ENCODE measurements around the gene ACO2.

GRCh38 chr22:41500303-41500702 lies 31.4 kb downstream of the ACO2 start:
- TF ChIP-seq POLR2A (IDR thresholded peaks at IDR 0.05; ENCODE audit: low read length) (no peak), GATA1 (IDR thresholded peaks at IDR 0.05; ENCODE audit: low read depth, low read length) (no peak)
